Stimulated activated CD4-positive, alpha-beta T cell treated with anti-CD3 and anti-CD28 coated beads, Interleukin-1b, Interleukin-23, amount 100 ng/mL, for 48 hours (primary cell): Measurements from ENCODE around the gene ISOC2.

ENCODE experiments used
- DNase-seq: peaks from one replicate; pipeline ENCODE4 v3.0.0-alpha.2; 2020

Gene ISOC2

DNA sequence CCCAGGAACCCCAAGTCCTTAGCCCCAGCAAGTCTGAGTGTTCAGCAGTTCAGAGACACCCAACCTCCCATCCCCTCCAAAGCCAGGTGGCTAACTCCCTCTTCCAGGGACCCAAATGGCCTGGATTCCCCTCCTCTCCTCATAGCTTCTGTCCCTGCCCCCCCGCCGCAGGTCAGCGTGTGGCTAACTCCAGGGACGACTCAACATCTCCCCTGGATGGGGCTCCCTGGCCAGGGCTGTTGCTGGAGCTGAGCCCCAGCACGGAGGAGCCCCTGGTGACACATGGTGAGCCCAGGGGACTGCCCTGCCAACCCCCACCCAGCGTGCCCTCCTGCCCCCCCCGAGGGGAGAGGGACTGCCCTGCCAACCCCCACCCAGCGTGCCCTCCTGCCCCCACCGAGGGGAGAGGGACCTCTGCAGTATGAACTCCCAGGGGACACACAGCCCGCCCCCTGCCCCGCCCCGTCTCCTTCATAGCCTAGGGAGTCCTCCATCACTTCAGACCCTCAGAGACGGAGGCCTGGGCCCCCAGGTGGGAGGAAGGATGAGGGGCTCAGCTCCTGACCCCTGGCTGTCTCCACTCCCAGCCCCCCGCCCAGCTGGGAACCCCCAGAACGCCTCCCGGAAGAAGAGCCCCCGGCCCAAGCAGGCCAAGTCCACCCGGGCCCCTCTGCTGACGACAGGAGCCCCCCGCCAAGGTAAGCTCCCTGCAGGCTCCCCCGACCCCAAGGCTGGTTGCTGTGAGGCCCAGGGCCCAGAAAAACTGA, 28.5 kb upstream of the ISOC2 start:
- DNase-seq, result no peak

DNA sequence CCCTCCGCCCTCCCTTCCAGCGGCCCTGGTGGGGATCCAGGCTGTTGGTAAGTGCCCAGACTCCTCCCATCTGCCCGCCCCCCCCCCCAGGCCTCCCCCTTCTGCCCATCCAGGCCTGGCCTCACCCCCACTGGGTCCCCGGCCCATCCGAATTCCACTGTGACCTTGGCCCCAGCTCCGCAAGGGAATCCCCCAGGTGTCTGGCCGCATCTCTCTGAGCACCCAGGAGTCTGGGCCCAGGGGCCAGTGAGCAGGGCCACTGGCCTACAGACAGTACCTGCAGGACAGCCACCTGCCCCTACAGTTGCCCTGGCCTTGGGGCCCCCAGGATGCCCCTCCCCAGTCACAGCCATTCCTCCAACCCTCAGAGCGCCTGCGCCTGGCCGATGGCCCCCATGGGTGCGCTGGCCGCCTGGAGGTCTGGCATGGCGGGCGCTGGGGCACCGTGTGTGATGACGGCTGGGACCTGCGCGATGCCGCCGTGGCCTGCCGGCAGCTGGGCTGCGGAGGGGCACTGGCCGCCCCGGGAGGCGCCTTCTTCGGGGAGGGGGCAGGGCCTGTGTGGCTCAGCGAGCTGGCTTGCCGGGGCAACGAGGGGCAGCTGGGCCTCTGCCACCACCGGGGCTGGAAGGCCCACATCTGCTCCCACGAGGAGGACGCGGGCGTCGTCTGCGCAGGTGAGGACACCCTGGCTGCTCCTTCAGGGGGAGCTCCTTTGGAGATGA, 27.7 kb upstream of the ISOC2 start:
- DNase-seq, result no peak

- no peak for DNase-seq
These were observed 26.7 kb upstream of the ISOC2 start, which contains the start of gene SSC5D for GRCh38 chr19:55487924-55488687. TSS of gene SSC5D (plus strand) at chr19:55488436. CDS start at chr19:55488590, 154 bp downstream.

DNA sequence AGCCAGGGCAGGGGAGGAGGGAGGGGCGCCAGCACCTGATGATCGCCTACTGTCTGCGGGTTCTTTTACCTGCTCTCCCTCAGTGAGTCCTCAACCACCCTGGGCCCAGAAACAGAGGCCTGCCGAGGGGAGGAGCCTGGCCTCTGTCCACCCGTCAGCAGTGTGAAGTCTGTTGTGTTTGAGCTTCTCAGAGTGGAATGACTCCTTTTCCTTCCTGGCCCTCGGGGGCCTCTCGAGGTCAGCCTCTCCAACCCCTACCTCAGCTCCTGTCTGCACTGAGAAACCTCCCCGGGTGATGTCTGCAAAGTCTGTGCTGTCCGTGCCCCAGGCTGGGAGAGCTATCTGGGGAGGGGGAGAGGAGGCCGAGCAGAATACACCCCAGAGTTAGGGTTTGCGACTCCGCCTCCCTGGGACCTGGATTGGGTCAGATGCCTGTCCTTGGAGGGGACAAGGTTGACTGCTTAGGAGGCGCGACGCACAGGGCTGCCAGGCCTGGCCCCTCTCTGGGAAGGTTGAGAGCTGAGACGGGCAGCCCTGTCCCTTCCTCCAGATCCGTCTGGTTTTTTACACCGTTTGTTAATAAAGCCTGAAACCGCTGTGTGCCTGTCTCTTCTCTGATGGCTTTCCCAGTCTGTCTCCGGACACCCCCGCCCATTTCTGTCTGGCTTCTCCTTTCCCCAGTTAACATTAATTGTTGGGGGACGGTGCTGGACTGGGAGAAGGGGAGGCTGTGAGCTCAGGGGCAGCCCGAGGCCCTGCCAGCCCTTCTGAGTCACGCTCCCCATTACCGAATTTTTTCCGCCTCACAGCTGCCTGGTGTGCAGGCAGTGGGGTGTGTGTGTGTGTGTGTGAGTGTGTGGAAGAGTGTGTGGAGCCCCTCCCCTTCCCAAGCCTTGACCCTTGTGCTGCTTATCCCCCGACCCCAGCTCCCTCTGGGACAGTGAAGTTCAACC, 25.8 kb upstream of the ISOC2 start:
- peak; percentile 63 for DNase-seq

- DNase-seq, result no peak
These were observed 24.9 kb upstream of the ISOC2 start for GRCh38 chr19:55486043-55486970.

DNA sequence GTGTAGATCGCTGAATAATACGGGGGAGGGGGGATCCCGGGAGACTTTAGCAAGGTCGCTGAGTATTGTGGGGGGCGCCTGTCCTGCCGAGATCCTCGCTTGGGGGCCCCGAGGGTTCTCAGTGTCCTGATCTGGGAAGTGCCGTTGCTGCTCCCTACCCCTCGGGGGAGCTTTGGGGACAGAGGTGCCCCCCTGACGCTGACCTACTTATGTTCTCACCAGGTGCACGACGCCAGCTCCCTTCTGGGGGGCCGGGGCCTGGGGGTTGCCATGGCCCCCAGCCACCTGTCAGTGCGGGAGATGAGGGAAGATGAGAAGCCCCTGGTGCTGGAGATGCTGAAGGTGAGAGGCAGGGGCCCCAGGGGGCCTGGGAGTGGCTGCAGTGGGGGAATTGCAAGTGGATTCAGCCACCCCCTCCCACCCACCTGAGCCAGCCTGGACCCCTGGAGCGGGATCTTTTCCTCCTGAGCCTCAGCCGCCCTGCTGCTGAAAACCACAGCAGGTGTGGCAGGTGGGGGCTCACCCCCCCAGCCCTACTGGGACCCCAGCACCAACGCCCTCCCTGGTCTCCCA, 24.1 kb upstream of the ISOC2 start:
- no peak for DNase-seq

DNA sequence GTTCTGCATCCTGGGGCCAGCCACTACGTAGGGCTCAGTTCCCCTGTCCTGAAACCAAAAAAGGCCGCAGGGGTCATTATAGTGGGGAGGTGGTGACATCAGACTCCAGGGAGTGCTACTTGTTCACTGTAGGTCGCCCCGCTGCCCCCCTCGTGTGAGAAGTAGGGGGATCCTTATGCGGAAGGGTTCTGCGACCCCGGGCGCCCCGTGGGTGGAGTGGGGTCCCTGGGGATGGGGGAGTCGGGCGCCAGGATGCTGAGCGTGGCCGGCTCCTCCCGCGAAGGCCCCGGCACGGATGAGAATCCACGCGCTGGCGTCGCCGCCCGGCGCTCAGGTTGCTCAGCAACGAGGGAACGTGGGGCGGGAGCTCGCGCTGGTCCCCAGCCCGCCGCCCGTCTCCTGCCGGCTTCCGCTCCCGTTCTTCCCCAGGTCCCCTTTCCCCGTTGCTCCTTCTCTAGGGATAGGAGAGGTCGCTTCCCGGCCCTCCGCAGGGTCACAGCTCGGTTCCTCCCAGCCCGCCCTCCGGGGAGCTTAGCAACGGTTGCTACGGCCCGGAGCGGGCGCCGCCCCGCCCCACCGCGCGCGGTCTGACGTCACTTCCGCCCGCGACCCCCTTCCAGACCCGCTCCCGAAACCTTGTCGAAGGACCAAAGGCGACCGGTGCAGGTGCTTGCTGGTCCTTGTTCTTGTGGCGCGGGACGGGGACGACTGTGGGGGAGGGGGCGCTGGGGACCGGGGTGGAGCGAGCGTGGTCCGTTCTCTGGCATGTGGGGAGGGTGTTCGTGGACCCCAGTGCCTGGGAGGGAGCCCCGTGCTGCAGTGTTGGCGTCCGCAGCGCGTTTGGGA, 23.4 kb upstream of the ISOC2 start, which contains the start of gene NAT14:
TSS of gene NAT14 (plus strand) at position 596 of the 846 bp plus-strand sequence. CDS start 521 bp downstream, outside the sequence.
- peak; percentile 56 for DNase-seq

DNA sequence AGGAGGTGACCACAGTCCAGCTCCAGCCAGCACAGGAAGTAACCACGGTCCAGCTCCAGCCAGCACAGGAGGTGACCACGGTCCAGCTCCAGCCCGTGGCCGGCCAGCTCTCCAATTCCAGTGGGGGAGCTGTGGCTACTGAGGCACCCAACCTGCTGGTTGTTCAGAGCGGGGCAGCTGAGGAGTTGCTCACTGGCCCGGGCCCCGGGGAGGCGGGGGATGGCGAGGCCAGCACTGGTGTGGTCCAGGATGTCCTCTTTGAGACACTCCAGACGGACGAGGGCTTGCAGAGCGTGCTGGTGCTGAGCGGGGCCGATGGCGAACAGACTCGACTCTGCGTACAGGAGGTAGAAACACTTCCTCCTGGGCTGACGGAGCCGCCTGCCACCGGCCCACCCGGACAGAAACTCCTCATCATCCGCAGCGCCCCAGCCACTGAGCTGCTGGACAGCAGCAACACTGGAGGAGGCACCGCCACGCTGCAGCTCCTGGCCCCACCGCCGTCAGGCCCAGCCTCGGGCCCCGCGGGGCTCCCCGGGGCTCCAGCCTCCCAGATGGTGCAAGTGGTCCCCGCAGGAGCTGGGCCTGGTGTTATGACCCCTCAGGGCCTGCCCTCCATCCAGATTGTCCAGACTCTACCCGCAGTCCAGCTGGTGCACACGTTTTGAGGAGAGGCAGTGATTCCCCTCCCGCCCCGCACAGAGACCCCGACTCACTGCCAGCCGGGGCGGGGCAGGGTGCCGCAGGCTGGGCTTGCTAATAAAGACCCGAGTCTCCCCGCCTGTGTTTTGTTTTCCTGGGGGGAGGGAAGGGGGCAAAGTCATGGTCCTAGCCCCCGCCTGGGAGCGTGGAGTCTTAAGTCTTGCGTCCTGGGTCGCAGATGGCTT, 22.5 kb upstream of the ISOC2 start:
- DNase-seq, result no peak

GRCh38 chr19:55482967-55483705, 21.7 kb upstream of the ISOC2 start:
- DNase-seq, result no peak

GRCh38 chr19:55482156-55482961, 20.9 kb upstream of the ISOC2 start:
- DNase-seq, result no peak

DNA sequence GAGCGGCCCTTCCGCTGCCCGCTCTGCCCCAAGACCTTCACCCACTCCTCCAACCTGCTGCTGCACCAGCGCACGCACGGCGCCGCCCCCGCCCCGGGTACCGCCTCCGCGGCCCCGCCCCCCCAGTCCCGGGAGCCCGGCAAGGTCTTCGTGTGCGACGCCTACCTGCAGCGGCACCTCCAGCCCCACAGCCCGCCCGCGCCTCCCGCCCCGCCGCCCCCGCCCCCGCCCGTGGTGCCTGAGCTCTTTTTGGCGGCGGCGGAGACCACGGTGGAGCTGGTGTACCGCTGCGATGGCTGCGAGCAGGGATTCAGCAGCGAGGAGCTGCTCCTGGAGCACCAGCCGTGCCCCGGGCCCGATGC, 20.3 kb upstream of the ISOC2 start:
- no peak for DNase-seq

DNA sequence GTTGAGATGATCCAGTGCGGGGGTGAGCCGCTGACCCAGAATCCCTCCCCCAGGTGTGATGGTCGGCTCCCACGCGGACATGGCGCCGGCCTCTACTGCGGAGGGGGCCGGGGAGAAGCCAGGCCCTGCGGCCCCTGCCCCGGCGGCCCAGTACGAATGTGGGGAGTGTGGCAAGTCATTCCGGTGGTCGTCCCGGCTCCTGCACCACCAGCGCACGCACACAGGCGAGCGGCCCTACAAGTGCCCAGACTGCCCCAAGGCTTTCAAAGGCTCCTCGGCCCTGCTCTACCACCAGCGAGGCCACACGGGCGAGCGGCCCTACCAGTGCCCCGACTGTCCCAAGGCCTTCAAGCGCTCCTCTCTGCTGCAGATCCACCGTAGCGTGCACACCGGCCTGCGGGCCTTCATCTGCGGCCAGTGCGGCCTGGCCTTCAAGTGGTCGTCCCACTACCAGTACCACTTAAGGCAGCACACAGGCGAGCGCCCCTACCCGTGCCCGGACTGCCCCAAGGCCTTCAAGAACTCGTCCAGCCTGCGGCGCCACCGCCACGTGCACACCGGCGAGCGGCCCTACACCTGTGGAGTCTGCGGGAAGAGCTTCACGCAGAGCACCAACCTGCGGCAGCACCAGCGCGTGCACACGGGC, 19.8 kb upstream of the ISOC2 start:
- DNase-seq, result no peak

DNA sequence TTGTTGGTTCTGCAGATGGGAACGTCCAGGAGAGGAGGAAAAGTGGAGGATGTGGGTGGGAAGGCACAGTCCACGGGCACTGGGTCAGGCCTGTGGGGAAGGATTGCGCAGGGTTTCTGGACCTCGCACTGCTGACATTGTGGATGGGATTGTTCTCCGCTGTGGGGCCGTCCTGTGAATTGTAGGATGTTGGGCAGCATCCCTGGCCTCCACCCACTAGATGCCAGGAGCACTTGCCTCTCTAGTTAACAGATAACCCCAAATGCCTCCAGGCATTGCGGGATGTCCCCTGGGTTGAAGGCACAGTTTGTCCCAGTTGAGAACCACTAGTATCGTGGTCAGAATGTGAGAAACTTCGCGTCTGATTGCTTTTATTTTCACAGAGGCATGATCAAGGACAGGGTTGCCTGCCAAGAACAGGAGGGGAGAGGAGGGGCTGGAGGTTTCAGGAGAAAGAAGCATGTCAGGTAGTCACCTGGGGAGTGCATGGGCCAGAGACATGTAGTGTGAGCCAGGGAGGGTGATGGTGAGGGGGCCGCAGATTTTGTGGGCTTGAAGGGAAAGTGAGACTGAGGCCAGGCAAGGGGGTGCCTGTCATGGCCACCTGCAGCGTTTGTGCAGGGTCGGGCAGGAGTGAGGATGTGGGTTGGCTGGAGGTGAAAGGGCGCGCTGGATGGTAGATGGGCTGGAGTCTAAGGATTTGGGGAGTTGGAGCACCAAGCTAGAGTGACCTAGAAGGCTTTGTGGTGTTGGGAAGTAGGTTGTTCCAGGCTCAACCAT, 18.2 kb upstream of the ISOC2 start:
- no peak for DNase-seq

DNA sequence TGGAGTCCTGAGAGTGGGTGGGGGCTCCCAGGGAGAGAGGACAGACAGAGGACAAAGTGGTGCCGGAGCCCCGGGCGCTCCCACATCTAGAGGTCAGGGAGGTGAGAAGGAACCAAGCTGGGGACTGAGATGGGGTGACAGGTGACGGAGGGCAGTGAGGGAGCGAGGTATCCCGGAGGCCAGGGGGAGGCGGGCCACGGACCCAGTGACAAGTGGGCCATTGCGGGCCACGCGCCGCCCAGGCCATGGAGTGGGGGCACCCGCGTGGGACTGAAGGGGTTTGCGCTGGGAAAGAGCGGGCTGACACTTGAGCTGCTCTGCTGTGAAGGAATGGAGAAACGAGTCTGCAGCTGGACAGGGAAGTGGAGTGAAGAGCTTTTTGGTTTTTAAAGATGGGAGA, 17.6 kb upstream of the ISOC2 start:
- DNase-seq, result no peak

- DNase-seq, result no peak
These were observed 16.9 kb upstream of the ISOC2 start for GRCh38 chr19:55478364-55478763.

- DNase-seq, result no peak
These were observed 16.5 kb upstream of the ISOC2 start for GRCh38 chr19:55477905-55478304.
